KMS-11 (cell line): ENCODE results near the gene C3orf22.

Source experiments
- H2AFZ ChIP-seq: fragments of 200-600 bp; sonication (generic); 2 replicates; pipeline ENCODE4 v1.6.1; 2016; ENCODE audit warnings: antibody characterized with exemption, mixed run types, low read depth
- H3K27ac ChIP-seq: fragments of 200-600 bp; sonication (generic); 2 replicates; pipeline ENCODE4 v1.6.1; 2016; ENCODE audit warnings: mild to moderate bottlenecking, mixed run types
- H3K27me3 ChIP-seq: fragments of 200-600 bp; sonication (generic); 2 replicates; pipeline ENCODE4 v1.6.1; 2017; ENCODE audit warnings: mild to moderate bottlenecking, low read depth, mixed run types, moderate library complexity; ENCODE audit not compliant: insufficient read depth
- H3K36me3 ChIP-seq: fragments of 200-600 bp; sonication (generic); 2 replicates; pipeline ENCODE4 v1.6.1; 2017; ENCODE audit warnings: mild to moderate bottlenecking, mixed run types; ENCODE audit not compliant: insufficient read depth
- H3K4me1 ChIP-seq: fragments of 200-600 bp; sonication (generic); 2 replicates; pipeline ENCODE4 v1.6.1; 2016; ENCODE audit warnings: mild to moderate bottlenecking, low read depth, mixed run types; ENCODE audit not compliant: poor library complexity, severe bottlenecking
- H3K4me2 ChIP-seq: fragments of 200-600 bp; sonication (generic); 2 replicates; pipeline ENCODE4 v1.7.0; 2016; ENCODE audit warnings: mild to moderate bottlenecking, mixed run types
- H3K4me3 ChIP-seq: fragments of 200-600 bp; sonication (generic); IDR thresholded peaks from 2 replicates; pipeline ENCODE4 v1.6.1; 2017; ENCODE audit warnings: low read depth, low read length, mixed read lengths; ENCODE audit not compliant: insufficient read depth
- H3K79me2 ChIP-seq: fragments of 200-600 bp; sonication (generic); 2 replicates; pipeline ENCODE4 v1.6.1; 2016; ENCODE audit warnings: low read depth, mixed run types; ENCODE audit not compliant: insufficient read depth
- H3K9ac ChIP-seq: fragments of 200-600 bp; sonication (generic); 2 replicates; pipeline ENCODE4 v1.6.1; 2016; ENCODE audit warnings: mild to moderate bottlenecking, mixed run types
- H4K20me1 ChIP-seq: fragments of 200-600 bp; sonication (generic); 2 replicates; pipeline ENCODE4 v1.6.1; 2016; ENCODE audit warnings: mild to moderate bottlenecking, mixed run types; ENCODE audit not compliant: insufficient read depth
- CTCF ChIP-seq: fragments of 200-600 bp; sonication (generic); conservative IDR thresholded peaks from 2 replicates; pipeline ENCODE4 v1.6.1; 2017; ENCODE audit warnings: low read depth, mild to moderate bottlenecking, antibody characterized with exemption, low read length, moderate library complexity, mixed read lengths

The C3orf22 gene

GRCh38 chr3:126508564-126508964, 50.2 kb downstream of the C3orf22 start:
- Histone ChIP-seq H3K4me1 (no peaks in the 10 kb centered on the region), H3K9ac (no peak overlapping the region), H4K20me1 (no peaks in the 10 kb centered on the region), H3K79me2 (no peaks in the 10 kb centered on the region), H3K27ac (no peak overlapping the region), H3K27me3 (no peaks in the 10 kb centered on the region), H3K36me3 (no peaks in the 10 kb centered on the region), H3K4me2 (no peak overlapping the region), H2AFZ (no peak overlapping the region), H3K4me3 (no peak overlapping the region)
- no peak for TF ChIP-seq CTCF

- Histone ChIP-seq H3K4me3 (no peak overlapping the region), H3K4me2 (no peak overlapping the region), H3K9ac (no peak overlapping the region), H3K36me3 (no peaks in the 10 kb centered on the region), H2AFZ (no peak overlapping the region), H3K27me3 (no peaks in the 10 kb centered on the region), H3K4me1 (no peaks in the 10 kb centered on the region), H3K79me2 (no peaks in the 10 kb centered on the region), H4K20me1 (no peaks in the 10 kb centered on the region), H3K27ac (no peak overlapping the region)
- TF ChIP-seq CTCF: no peak
Observed at GRCh38 chr3:126507886-126508285, 50.8 kb downstream of the C3orf22 start.

GRCh38 chr3:126503701-126504100, 55.0 kb downstream of the C3orf22 start:
- Histone ChIP-seq H3K36me3 (no peaks in the 10 kb centered on the region), H3K4me3 (no peak overlapping the region), H4K20me1 (no peaks in the 10 kb centered on the region), H3K79me2 (no peaks in the 10 kb centered on the region), H3K9ac (no peak overlapping the region), H2AFZ (no peak overlapping the region), H3K27me3 (no peaks in the 10 kb centered on the region), H3K27ac (no peak overlapping the region), H3K4me1 (no peaks in the 10 kb centered on the region), H3K4me2 (no peak overlapping the region)
- TF ChIP-seq CTCF: no peak

DNA sequence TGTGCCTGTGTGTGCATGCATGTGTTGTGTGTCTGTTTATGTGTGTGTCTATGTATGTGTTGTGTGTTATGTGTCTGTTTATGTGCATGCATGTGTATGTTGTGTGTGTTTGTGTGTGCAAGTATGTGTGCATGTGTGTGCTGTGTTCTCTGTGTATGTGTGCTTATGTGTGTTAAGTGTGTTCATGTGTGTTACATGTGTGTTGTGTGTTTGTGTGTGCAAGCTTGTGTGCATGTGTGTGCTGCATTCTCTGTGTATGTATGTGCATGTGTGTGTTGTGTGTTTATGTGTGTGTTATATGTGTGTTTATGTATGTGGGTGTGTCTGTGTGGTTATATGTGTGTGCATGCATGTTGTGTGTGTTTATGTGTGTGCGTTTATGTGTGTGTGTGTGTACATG, 56.1 kb downstream of the C3orf22 start:
- Histone ChIP-seq H3K79me2 (no peaks in the 10 kb centered on the region), H3K4me2 (no peak overlapping the region), H3K9ac (no peak overlapping the region), H2AFZ (no peak overlapping the region), H3K4me3 (no peak overlapping the region), H3K36me3 (no peaks in the 10 kb centered on the region), H3K27ac (no peak overlapping the region), H3K27me3 (no peaks in the 10 kb centered on the region), H4K20me1 (no peaks in the 10 kb centered on the region), H3K4me1 (no peaks in the 10 kb centered on the region)
- no peak for TF ChIP-seq CTCF

DNA sequence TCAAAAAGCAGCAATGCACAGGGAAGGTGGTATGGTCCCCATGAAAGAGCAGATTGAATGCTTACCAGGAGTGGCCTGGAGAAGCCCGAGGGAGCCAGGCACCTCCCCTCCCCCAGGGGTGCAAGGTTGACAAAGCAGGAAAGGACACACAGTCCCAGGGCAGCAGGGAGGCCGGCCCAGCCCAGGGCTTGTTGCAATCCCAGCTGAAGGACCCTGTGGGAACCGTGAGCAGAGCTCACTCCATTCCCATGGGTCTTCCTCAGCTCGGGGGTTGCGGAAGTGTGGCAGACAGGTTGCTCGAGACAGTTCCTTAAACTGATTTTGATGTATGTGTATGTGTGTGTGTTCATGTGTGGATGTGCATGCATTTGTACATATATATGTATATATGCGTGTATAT, 57.0 kb downstream of the C3orf22 start:
- no peaks in the 10 kb centered on the region for H3K4me1 ChIP-seq
- H3K36me3 ChIP-seq: no peaks in the 10 kb centered on the region
- no peaks in the 10 kb centered on the region for H3K79me2 ChIP-seq
- TF ChIP-seq CTCF: no peak
- no peaks in the 10 kb centered on the region for H4K20me1 ChIP-seq
- no peak overlapping the region for H2AFZ ChIP-seq
- no peak overlapping the region for H3K4me2 ChIP-seq
- H3K27ac ChIP-seq: no peak overlapping the region
- no peak overlapping the region for H3K9ac ChIP-seq
- H3K27me3 ChIP-seq: no peaks in the 10 kb centered on the region
- no peak overlapping the region for H3K4me3 ChIP-seq
